GM10248 (cell line): ENCODE measurements around the gene C1orf35.

Source experiments
- CTCF ChIA-PET: fragments of 300-600 bp; sonication (Branson Sonifier 250); formaldehyde crosslinking; extraction: SDS; loops from one replicate; lab custom pipeline; 2021; ENCODE audit warnings: antibody characterized with exemption; lab: Yijun Ruan, JAX
- POLR2A ChIA-PET: fragments of 350-650 bp; sonication (Branson Sonifier 250); formaldehyde crosslinking; extraction: SDS; loops from one replicate; lab custom pipeline; 2020; ENCODE audit warnings: antibody characterized with exemption; lab: Yijun Ruan, JAX
- DNase-seq: peaks from one replicate; pipeline ENCODE4 v3.0.0; 2012; ENCODE audit errors: extremely low spot score
- CTCF ChIP-seq: IDR thresholded peaks from 2 replicates; pipeline ENCODE4 v1.5.1; 2012; ENCODE audit warnings: mild to moderate bottlenecking, low read depth; ENCODE audit errors: extremely low read depth, missing control alignments, control extremely low read depth

The C1orf35 gene

GRCh38 chr1:228064741-228065542 is 38.2 kb downstream of the C1orf35 start:
- TF ChIP-seq CTCF, result no peak
- CTCF ChIA-PET, result no interaction called here
- POLR2A ChIA-PET, result no interaction called here
- DNase-seq, result no peak

GRCh38 chr1:228064296-228064695 is 38.8 kb downstream of the C1orf35 start:
- ChIA-PET POLR2A (no interaction called here), CTCF (no interaction called here)
- DNase-seq, result no peak
- no peak for TF ChIP-seq CTCF

GRCh38 chr1:228063251-228064191 is 39.6 kb downstream of the C1orf35 start:
- ChIA-PET CTCF (no interaction called here), POLR2A (no interaction called here)
- no peak for DNase-seq
- TF ChIP-seq CTCF, result no peak

- ChIA-PET CTCF (no interaction called here), POLR2A (no interaction called here)
- no peak for DNase-seq
- no peak for TF ChIP-seq CTCF
These were observed 40.3 kb downstream of the C1orf35 start for GRCh38 chr1:228062812-228063211.

GRCh38 chr1:228062085-228062791 is 40.9 kb downstream of the C1orf35 start:
- no peak for DNase-seq
- CTCF ChIA-PET, result no interaction called here
- no peak for TF ChIP-seq CTCF
- POLR2A ChIA-PET, result no interaction called here
